H1 (cell line): ENCODE results near the gene BOK. TPM values are rescaled to one million over a fixed set of nuclear protein-coding genes. Genes with fewer than 3 reads are reported as not detected.

ENCODE experiments used
- CTCF ChIA-PET: fragments of 300-600 bp; sonication (Branson Sonifier 250); formaldehyde crosslinking; loops from one replicate; lab custom pipeline; 2021; ENCODE audit not compliant: partially characterized antibody; lab: Charles Lee
- POLR2A ChIA-PET: fragments of 300-600 bp; sonication (Branson Sonifier 250); formaldehyde crosslinking; loops from one replicate; lab custom pipeline; 2021; ENCODE audit warnings: inconsistent platforms; ENCODE audit not compliant: partially characterized antibody; lab: Charles Lee
- DNase-seq, 2 experiments: peaks; one replicate each; pipeline versions ENCODE4 v3.0.0 to v3.0.0-alpha.2; 2010 to 2022; ENCODE audit warnings: low spot score in 2 of 2, low read depth in 1 of 2, mixed read lengths in 1 of 2
- FAIRE-seq: peaks from 2 replicates; lab custom pipeline; 2011; peaks lifted over from hg19 to GRCh38; lab: Jason Lieb, UNC
- H2AFZ ChIP-seq: 2 replicates; pipeline ENCODE4 v1.8.1; 2012; ENCODE audit warnings: low read length, inconsistent platforms
- H2AK5ac ChIP-seq: 2 replicates; pipeline ENCODE4 v1.6.1; 2013; ENCODE audit warnings: low read depth, low read length
- H2BK120ac ChIP-seq: replicated peaks from 2 replicates; pipeline ENCODE3; 2013; ENCODE audit warnings: low read depth, low read length, inconsistent platforms
- H2BK12ac ChIP-seq: 2 replicates; pipeline ENCODE4 v1.6.1; 2013; ENCODE audit warnings: low read depth, low read length
- H2BK15ac ChIP-seq: 2 replicates; pipeline ENCODE4 v1.6.1; 2013; ENCODE audit warnings: low read length
- H2BK20ac ChIP-seq: 2 replicates; pipeline ENCODE4 v1.6.1; 2013; ENCODE audit warnings: low read length
- H2BK5ac ChIP-seq: 2 replicates; pipeline ENCODE4 v1.6.1; 2013; ENCODE audit warnings: low read depth, low read length
- H3K14ac ChIP-seq: 2 replicates; pipeline ENCODE4 v1.6.1; 2013; ENCODE audit warnings: inconsistent platforms; ENCODE audit not compliant: insufficient read length
- H3K18ac ChIP-seq: 2 replicates; pipeline ENCODE4 v1.6.1; 2013; ENCODE audit warnings: low read length; ENCODE audit errors: extremely low read depth
- H3K23ac ChIP-seq: 2 replicates; pipeline ENCODE4 v1.6.1; 2013; ENCODE audit warnings: inconsistent platforms; ENCODE audit not compliant: insufficient read length
- H3K23me2 ChIP-seq: 2 replicates; pipeline ENCODE4 v1.6.1; 2013; ENCODE audit warnings: low read depth, low read length
- H3K27ac ChIP-seq: 2 replicates; pipeline ENCODE4 v1.6.1; 2011; ENCODE audit warnings: low read depth, low read length, inconsistent platforms
- H3K27me3 ChIP-seq, 4 experiments: replicated peaks in 1 of 4; 1 replicate in 1 of 4; 2 replicates in 3 of 4; pipeline versions ENCODE4 v1.6.1 to v1.8.1; 2011 to 2013; ENCODE audit warnings: low read length in 3 of 4, mild to moderate bottlenecking in 3 of 4, inconsistent platforms in 2 of 4, mixed read lengths in 2 of 4, moderate library complexity in 1 of 4; ENCODE audit not compliant: control insufficient read depth in 3 of 4, insufficient read depth in 3 of 4; ENCODE audit errors: extremely low read depth in 1 of 4
- H3K36me3 ChIP-seq, 4 experiments: 2 replicates each; pipeline versions ENCODE4 v1.6.1 to v1.8.1; 2011 to 2013; ENCODE audit warnings: mild to moderate bottlenecking in 4 of 4, low read length in 3 of 4, moderate library complexity in 2 of 4, control low read depth in 1 of 4, inconsistent platforms in 1 of 4; ENCODE audit not compliant: insufficient read depth in 4 of 4, control insufficient read depth in 2 of 4
- H3K4ac ChIP-seq: replicated peaks from 2 replicates; pipeline ENCODE3; 2013; ENCODE audit warnings: low read length, low read depth, mixed read lengths, inconsistent platforms; ENCODE audit not compliant: insufficient read length
- H3K4me1 ChIP-seq, 4 experiments: replicated peaks in 1 of 4; 1 replicate in 1 of 4; 2 replicates in 3 of 4; pipeline versions ENCODE4 v1.6.1 to v1.8.1; 2011 to 2013; ENCODE audit warnings: low read length in 3 of 4, inconsistent platforms in 2 of 4, mixed read lengths in 1 of 4; ENCODE audit not compliant: insufficient read depth in 4 of 4, control insufficient read depth in 3 of 4
- H3K4me2 ChIP-seq, 2 experiments: 2 replicates each; pipeline versions ENCODE4 v1.6.1 to v1.8.1; 2011 to 2013; ENCODE audit warnings: low read depth in 2 of 2, low read length in 2 of 2, control low read depth in 1 of 2, inconsistent platforms in 1 of 2, mild to moderate bottlenecking in 1 of 2; ENCODE audit not compliant: insufficient read depth in 1 of 2
- H3K4me3 ChIP-seq, 4 experiments: fragments of 200-600, 300-600 bp in 1 of 4; sonication (generic), shearing (Covaris generic), sonication (Bioruptor Twin) in 1 of 4; 2 replicates each; pipeline versions ENCODE4 v1.5.1 to v1.8.1; 2011 to 2016; ENCODE audit warnings: low read length in 4 of 4, low read depth in 3 of 4, control low read depth in 2 of 4, inconsistent platforms in 2 of 4, mild to moderate bottlenecking in 2 of 4, mixed read lengths in 1 of 4, moderate library complexity in 1 of 4; ENCODE audit not compliant: insufficient read depth in 2 of 4; ENCODE audit errors: extremely low read depth in 1 of 4
- H3K56ac ChIP-seq: replicated peaks from 2 replicates; pipeline ENCODE3; 2013; ENCODE audit warnings: low read depth, mild to moderate bottlenecking, mixed read lengths, low read length, inconsistent platforms; ENCODE audit not compliant: insufficient read length
- H3K79me1 ChIP-seq: 2 replicates; pipeline ENCODE4 v1.6.1; 2013; ENCODE audit warnings: low read depth, low read length, control low read depth
- H3K79me2 ChIP-seq, 2 experiments: 2 replicates each; pipeline versions ENCODE4 v1.6.1 to v1.8.1; 2012 to 2013; ENCODE audit warnings: low read length in 2 of 2, mild to moderate bottlenecking in 2 of 2, inconsistent platforms in 1 of 2; ENCODE audit not compliant: insufficient read depth in 2 of 2, control insufficient read depth in 1 of 2
- H3K9ac ChIP-seq, 4 experiments: replicated peaks in 1 of 4; 1 replicate in 1 of 4; 2 replicates in 3 of 4; pipeline versions ENCODE4 v1.6.1 to v1.8.1; 2011 to 2013; ENCODE audit warnings: low read depth in 3 of 4, low read length in 3 of 4, control low read depth in 2 of 4, mild to moderate bottlenecking in 2 of 4, moderate library complexity in 2 of 4, inconsistent platforms in 1 of 4; ENCODE audit errors: extremely low read depth in 1 of 4
- H3K9me3 ChIP-seq, 2 experiments: 2 replicates each; pipeline versions ENCODE4 v1.6.1 to v1.8.1; 2012 to 2013; ENCODE audit warnings: mild to moderate bottlenecking in 2 of 2, moderate library complexity in 2 of 2, control low read depth in 1 of 2, inconsistent platforms in 1 of 2, low read depth in 1 of 2, low read length in 1 of 2, mixed read lengths in 1 of 2; ENCODE audit not compliant: insufficient read depth in 2 of 2
- H4K20me1 ChIP-seq, 2 experiments: replicated peaks in 1 of 2; 2 replicates each; pipeline versions ENCODE3 to v1.8.1; 2011 to 2013; ENCODE audit warnings: inconsistent platforms in 2 of 2, low read length in 2 of 2, mild to moderate bottlenecking in 1 of 2; ENCODE audit not compliant: insufficient read depth in 2 of 2, control insufficient read depth in 1 of 2
- H4K5ac ChIP-seq: 2 replicates; pipeline ENCODE4 v1.6.1; 2013; ENCODE audit warnings: low read length, low read depth, mixed read lengths, inconsistent platforms; ENCODE audit not compliant: insufficient read length
- H4K8ac ChIP-seq: 2 replicates; pipeline ENCODE4 v1.8.0; 2013; ENCODE audit warnings: mild to moderate bottlenecking, moderate library complexity, low read length, inconsistent platforms; ENCODE audit not compliant: insufficient read depth; ENCODE audit errors: extremely low read depth
- H4K91ac ChIP-seq: replicated peaks from 2 replicates; pipeline ENCODE3; 2013; ENCODE audit warnings: low read length, mixed read lengths, inconsistent platforms; ENCODE audit not compliant: insufficient read length
- CREB1 ChIP-seq: IDR thresholded peaks from 2 replicates; pipeline ENCODE4 v1.6.1; 2012; ENCODE audit warnings: inconsistent platforms
- WGBS, 2 experiments: shearing (Covaris generic) in 1 of 2; methylation state at CpG; one replicate each; pipeline versions ENCODE4 v1.1.6 to v1.1.7; 2013 to 2015; ENCODE audit warnings: low lambda C conversion rate in 2 of 2, mixed read lengths in 2 of 2, inconsistent platforms in 1 of 2, low coverage in 1 of 2, missing lambda C conversion rate in 1 of 2; ENCODE audit not compliant: insufficient replicate concordance in 2 of 2, insufficient coverage in 1 of 2, insufficient read length in 1 of 2; ENCODE audit errors: extremely low coverage in 1 of 2, missing lambda C conversion rate in 1 of 2; 5-methylcytosine and 5-hydroxymethylcytosine counted together
- polyA plus RNA-seq, 7 experiments: library from polyadenylated mRNA; depleted of rRNA in 3 of 7; stranded (reverse) in 5 of 7; unstranded in 2 of 7; fragments of >200 nt in 5 of 7; fragments of 200-250 nt in 2 of 7; gene quantifications; 1 replicate in 5 of 7; 2 replicates in 1 of 7; 4 replicates in 1 of 7; pipeline versions ENCODE4 v1.2.1 to v1.2.3, GENCODE V29; 2011 to 2013; ENCODE audit warnings: missing spikeins in 2 of 7, mixed read lengths in 2 of 7
- total RNA-seq: library from RNA; stranded (reverse); fragmentation: NEBNext Ultra II Directional; extraction: Animal tissue kit (Norgen Biotek cat#: 25700); gene quantifications from 2 replicates; pipeline ENCODE4 v1.2.1, GENCODE V29; 2021

The BOK gene
- total and polyA plus RNA-seq, 2 of the 8 experiments (the other 6 are each of a cell fraction or from before 2014, with no cell fraction given): 33.7 to 37.6 TPM

GRCh38 chr2:241606186-241606585, 47.6 kb downstream of the BOK start:
- FAIRE-seq: no peak
- no peak for TF ChIP-seq CREB1
- TF ChIP-seq, all 59 proteins: peak for 0

More at GRCh38 chr2:241606186-241606585, 47.6 kb downstream of the BOK start:
- Histone ChIP-seq H3K23ac (no peak overlapping the region), H2BK5ac (no peak overlapping the region), H2BK15ac (no peak overlapping the region), H3K79me2 (peaks cover 6 to 8% of the 10 kb centered on the region in 2 experiments; a peak in 3 of 4 replicates), H4K91ac (no peak overlapping the region), H3K14ac (no peak overlapping the region), H3K27me3 (no peaks in the 10 kb centered on the region), H2BK12ac (no peak overlapping the region), H3K18ac (no peak overlapping the region), H4K8ac (no peak overlapping the region; the same call in 1 of the 2 replicates), H2BK120ac (no peak overlapping the region), H2AK5ac (no peak overlapping the region), H3K4me1 (no peaks in the 10 kb centered on the region), H3K27ac (no peak overlapping the region), H3K36me3 (peaks cover 0 to 8% (median 3%) of the 10 kb centered on the region in 4 experiments; a peak in 7 of 8 replicates), H3K9me3 (no peaks in the 10 kb centered on the region), H2AFZ (no peak overlapping the region), H3K56ac (no peak overlapping the region), H3K9ac (no peak overlapping the region), H4K20me1 (peaks cover 0 to 7% of the 10 kb centered on the region in 2 experiments), H3K79me1 (peaks cover 2% of the 10 kb centered on the region; the same call in 1 of the 2 replicates), H3K4me2 (no peak overlapping the region), H2BK20ac (no peak overlapping the region), H4K5ac (no peak overlapping the region), H3K4ac (no peak overlapping the region), H3K4me3 (no peak overlapping the region), H3K23me2 (peaks cover 5% of the 10 kb centered on the region; the same call in 1 of the 2 replicates)
- no peak for DNase-seq
- WGBS, 2 experiments: 89% methylated on average over 8 of the region's 8 CpGs; no CpG with 5 or more reads in 1 of the 2 experiments
- ChIA-PET CTCF (interaction anchor here (1.1 to 1.3 kb wide), 3 partner anchors 10 to 52 kb away, joined by 3 to 4 read pairs (median 3); no protein-coding TSS in a partner anchor), POLR2A (no interaction called here)
